Erythroblast (primary cell): ENCODE data around the gene PPIG.

Experiments
- GATA1 ChIP-seq: IDR thresholded peaks from 2 replicates; pipeline ENCODE4 v1.6.1; 2011; ENCODE audit warnings: low read depth, mild to moderate bottlenecking, control low read depth, low read length, moderate library complexity
- POLR2A ChIP-seq: IDR thresholded peaks from 2 replicates; pipeline ENCODE4 v1.6.1; 2011; ENCODE audit warnings: mild to moderate bottlenecking, low read length

GRCh38 chr2:169673921-169674320 is 89.8 kb downstream of the PPIG start:
- TF ChIP-seq POLR2A (no peak), GATA1 (no peak)
